Epidermal melanocyte (primary cell): Measurements from ENCODE around the gene MATN4.
A peak's percentile ranks its signal among the peaks of the same experiment; 100 is the strongest.

Experiments
- DNase-seq: peaks from one replicate; pipeline ENCODE4 v3.0.0; 2011; ENCODE audit warnings: low spot score; ENCODE audit not compliant: insufficient read length

MATN4 gene

GRCh38 chr20:45293041-45294002, 14.8 kb downstream of the MATN4 start:
- peak; percentile 91 for DNase-seq

- no peak for DNase-seq
Observed at GRCh38 chr20:45292343-45292742, 15.8 kb downstream of the MATN4 start.

GRCh38 chr20:45291526-45291925, 16.6 kb downstream of the MATN4 start:
- DNase-seq, result no peak

GRCh38 chr20:45290677-45291355, 17.3 kb downstream of the MATN4 start:
- peak; percentile 89 for DNase-seq

- no peak for DNase-seq
Observed at GRCh38 chr20:45289942-45290676, 18.0 kb downstream of the MATN4 start.

- no peak for DNase-seq
Observed at GRCh38 chr20:45288860-45289259, 19.2 kb downstream of the MATN4 start.

- no peak for DNase-seq
Observed at GRCh38 chr20:45288376-45288775, 19.7 kb downstream of the MATN4 start.

- DNase-seq, result no peak
Observed at GRCh38 chr20:45283551-45284057, 24.5 kb downstream of the MATN4 start.

GRCh38 chr20:45282700-45283550, 25.2 kb downstream of the MATN4 start:
- no peak for DNase-seq

- DNase-seq, result no peak
Observed at GRCh38 chr20:45279992-45280391, 28.1 kb downstream of the MATN4 start.

- DNase-seq, result no peak
Observed at GRCh38 chr20:45275338-45275737, 32.8 kb downstream of the MATN4 start.

GRCh38 chr20:45269754-45270270, 38.3 kb downstream of the MATN4 start:
- DNase-seq, result no peak

GRCh38 chr20:45269056-45269455, 39.0 kb downstream of the MATN4 start:
- no peak for DNase-seq

- no peak for DNase-seq
Observed at GRCh38 chr20:45268531-45268930, 39.6 kb downstream of the MATN4 start.

GRCh38 chr20:45266977-45267376, 41.1 kb downstream of the MATN4 start:
- no peak for DNase-seq

GRCh38 chr20:45263556-45264266, 44.4 kb downstream of the MATN4 start:
- no peak for DNase-seq

- no peak for DNase-seq
Observed at GRCh38 chr20:45258664-45259063, 49.4 kb downstream of the MATN4 start.

- no peak for DNase-seq
Observed at GRCh38 chr20:45258259-45258658, 49.8 kb downstream of the MATN4 start.

GRCh38 chr20:45257711-45258110, 50.4 kb downstream of the MATN4 start:
- DNase-seq, result no peak

- no peak for DNase-seq
Observed at GRCh38 chr20:45257161-45257560, 50.9 kb downstream of the MATN4 start.
